Measurements from ENCODE around the gene CEACAM7.

Gene CEACAM7

DNA sequence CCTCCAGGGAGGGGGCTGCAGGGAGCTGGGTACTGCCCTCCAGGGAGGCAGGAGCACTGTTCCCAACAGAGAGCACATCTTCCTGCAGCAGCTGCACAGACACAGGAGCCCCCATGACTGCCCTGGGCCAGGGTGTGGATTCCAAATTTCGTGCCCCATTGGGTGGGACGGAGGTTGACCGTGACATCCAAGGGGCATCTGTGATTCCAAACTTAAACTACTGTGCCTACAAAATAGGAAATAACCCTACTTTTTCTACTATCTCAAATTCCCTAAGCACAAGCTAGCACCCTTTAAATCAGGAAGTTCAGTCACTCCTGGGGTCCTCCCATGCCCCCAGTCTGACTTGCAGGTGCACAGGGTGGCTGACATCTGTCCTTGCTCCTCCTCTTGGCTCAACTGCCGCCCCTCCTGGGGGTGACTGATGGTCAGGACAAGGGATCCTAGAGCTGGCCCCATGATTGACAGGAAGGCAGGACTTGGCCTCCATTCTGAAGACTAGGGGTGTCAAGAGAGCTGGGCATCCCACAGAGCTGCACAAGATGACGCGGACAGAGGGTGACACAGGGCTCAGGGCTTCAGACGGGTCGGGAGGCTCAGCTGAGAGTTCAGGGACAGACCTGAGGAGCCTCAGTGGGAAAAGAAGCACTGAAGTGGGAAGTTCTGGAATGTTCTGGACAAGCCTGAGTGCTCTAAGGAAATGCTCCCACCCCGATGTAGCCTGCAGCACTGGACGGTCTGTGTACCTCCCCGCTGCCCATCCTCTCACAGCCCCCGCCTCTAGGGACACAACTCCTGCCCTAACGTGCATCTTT, 12.5 kb upstream of the CEACAM7 start:
- no peak for DNase-seq

- DNase-seq: no peak
Measured at GRCh38 chr19:41699968-41700323, 11.9 kb upstream of the CEACAM7 start.

GRCh38 chr19:41699231-41699967, 11.3 kb upstream of the CEACAM7 start:
- no peak for DNase-seq

DNA sequence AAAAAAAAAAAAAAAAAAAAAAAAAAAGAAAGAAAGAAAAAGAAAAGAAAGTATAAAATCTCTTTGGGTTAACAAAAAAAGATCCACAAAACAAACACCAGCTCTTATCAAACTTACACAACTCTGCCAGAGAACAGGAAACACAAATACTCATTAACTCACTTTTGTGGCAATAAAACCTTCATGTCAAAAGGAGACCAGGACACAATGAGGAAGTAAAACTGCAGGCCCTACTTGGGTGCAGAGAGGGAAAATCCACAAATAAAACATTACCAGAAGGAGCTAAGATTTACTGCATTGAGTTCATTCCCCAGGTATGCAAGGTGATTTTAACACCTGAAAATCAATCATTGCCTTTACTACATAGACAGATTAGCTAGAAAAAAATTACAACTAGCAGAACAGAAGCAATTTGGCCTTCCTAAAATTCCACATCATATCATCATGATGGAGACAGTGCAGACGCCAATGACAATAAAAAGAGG, 10.7 kb upstream of the CEACAM7 start:
- DNase-seq: no peak

DNA sequence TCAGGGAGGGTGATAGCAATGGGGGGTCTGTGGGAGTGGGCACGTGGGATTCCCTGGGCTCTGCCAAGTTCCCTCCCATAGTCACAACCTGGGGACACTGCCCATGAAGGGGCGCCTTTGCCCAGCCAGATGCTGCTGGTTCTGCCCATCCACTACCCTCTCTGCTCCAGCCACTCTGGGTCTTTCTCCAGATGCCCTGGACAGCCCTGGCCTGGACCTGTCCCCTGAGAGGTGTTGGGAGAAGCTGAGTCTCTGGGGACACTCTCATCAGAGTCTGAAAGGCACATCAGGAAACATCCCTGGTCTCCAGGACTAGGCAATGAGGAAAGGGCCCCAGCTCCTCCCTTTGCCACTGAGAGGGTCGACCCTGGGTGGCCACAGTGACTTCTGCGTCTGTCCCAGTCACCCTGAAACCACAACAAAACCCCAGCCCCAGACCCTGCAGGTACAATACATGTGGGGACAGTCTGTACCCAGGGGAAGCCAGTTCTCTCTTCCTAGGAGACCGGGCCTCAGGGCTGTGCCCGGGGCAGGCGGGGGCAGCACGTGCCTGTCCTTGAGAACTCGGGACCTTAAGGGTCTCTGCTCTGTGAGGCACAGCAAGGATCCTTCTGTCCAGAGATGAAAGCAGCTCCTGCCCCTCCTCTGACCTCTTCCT, 9.3 kb upstream of the CEACAM7 start:
- DNase-seq: no peak

- no peak for DNase-seq
Measured at GRCh38 chr19:41696402-41697197, 8.5 kb upstream of the CEACAM7 start.

GRCh38 chr19:41695745-41696144, 7.7 kb upstream of the CEACAM7 start:
- no peak for DNase-seq

DNA sequence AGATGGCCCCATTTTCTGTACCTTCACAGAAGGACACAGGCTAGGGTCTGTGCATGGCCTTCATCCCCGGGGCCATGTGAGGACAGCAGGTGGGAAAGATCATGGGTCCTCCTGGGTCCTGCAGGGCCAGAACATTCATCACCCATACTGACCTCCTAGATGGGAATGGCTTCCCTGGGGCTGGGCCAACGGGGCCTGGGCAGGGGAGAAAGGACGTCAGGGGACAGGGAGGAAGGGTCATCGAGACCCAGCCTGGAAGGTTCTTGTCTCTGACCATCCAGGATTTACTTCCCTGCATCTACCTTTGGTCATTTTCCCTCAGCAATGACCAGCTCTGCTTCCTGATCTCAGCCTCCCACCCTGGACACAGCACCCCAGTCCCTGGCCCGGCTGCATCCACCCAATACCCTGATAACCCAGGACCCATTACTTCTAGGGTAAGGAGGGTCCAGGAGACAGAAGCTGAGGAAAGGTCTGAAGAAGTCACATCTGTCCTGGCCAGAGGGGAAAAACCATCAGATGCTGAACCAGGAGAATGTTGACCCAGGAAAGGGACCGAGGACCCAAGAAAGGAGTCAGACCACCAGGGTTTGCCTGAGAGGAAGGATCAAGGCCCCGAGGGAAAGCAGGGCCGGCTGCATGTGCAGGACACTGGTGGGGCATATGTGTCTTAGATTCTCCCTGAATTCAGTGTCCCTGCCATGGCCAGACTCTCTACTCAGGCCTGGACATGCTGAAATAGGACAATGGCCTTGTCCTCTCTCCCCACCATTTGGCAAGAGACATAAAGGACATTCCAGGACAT, 7.0 kb upstream of the CEACAM7 start:
- DNase-seq: no peak

DNA sequence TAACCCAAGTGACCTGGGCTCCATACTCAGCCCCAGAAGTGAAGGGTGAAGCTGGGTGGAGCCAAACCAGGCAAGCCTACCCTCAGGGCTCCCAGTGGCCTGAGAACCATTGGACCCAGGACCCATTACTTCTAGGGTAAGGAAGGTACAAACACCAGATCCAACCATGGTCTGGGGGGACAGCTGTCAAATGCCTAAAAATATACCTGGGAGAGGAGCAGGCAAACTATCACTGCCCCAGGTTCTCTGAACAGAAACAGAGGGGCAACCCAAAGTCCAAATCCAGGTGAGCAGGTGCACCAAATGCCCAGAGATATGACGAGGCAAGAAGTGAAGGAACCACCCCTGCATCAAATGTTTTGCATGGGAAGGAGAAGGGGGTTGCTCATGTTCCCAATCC, 6.1 kb upstream of the CEACAM7 start:
- DNase-seq: no peak

GRCh38 chr19:41691268-41691970, 3.3 kb upstream of the CEACAM7 start:
- DNase-seq: peak in 1 of 58 donors; percentile 2

GRCh38 chr19:41690801-41691065, 2.7 kb upstream of the CEACAM7 start:
- no peak for DNase-seq

DNA sequence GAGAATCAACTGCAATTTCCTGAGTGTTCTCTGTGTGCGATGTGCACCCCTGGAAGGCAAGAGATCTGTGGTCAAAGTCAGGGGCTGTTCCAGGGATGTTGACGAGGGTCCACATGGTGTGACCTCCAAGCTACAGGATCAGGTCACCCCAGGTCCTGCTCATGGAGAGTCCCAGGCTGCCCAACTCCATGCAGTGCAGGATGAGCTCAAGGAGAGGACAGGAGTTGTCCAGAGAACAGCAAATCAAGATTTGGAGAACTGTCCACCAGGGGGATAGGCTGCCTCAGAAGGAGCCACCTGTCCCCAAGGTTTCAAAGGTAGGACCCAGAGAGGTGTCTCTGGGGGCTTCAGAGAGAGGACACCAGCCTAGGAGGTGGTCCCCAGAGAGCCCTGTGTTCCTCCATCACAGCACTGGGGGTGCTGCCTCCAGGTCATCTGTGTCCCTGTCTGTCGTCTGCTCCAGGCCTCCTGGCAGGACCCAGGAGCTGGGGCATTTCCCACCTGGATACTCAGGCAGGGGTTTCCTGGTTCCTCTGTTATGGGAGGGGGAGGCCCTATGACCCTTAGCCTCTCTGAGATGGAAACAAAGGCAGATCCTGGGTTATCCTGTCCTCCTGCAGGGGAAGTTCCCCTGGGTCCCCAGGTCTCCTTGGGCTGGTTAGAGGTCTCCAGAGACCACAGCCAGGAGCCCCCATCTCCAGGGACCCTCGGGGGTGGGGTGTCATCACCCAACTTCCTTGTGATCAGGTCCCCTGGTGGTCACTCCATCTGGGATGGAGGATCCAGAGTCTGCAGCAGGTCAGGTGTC, 2.1 kb upstream of the CEACAM7 start:
- DNase-seq: no peak

GRCh38 chr19:41688687-41689086, 617 bp upstream of the CEACAM7 start:
- DNase-seq: no peak

DNA sequence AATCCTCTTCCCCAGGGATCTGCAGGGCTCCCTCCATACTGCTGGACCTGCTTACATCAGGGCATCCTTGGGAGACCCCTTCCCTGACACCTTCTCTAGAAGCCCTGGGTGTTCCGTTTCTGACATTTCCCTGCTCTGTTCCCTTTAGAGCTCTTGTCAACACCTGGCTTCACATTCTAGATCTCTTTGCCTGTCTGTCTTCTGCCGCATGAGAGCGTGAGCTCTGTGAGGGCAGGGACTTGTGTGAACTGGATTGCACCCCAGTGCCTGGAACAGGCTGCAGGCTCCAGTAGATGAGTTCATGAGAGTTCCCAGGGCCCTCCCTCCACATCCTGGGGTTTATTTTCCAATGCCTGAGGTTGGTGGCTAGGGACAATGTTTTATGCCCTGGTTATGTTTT, 651 bp downstream of the CEACAM7 start:
- no peak for DNase-seq

DNA sequence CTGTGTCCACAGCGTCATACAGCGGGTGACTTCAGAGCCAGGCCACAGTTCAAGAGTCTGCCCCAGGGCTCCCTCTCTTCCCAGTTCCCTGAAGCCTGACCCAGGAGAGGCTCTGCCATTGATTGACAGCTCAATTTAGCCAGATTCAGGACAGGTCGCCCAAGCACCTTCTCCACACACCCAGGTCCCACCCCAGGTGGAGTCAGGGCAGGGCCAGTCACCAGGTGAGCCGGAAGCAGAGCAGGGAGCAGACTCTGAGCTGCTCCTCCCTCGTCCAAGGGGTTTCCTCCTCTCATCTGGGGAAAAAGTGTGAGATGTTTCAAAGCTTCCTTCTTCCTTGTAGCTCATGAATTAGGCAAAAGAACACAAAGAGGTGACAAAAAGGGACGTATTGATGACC, 5.6 kb downstream of the CEACAM7 start:
- no peak for DNase-seq

DNA sequence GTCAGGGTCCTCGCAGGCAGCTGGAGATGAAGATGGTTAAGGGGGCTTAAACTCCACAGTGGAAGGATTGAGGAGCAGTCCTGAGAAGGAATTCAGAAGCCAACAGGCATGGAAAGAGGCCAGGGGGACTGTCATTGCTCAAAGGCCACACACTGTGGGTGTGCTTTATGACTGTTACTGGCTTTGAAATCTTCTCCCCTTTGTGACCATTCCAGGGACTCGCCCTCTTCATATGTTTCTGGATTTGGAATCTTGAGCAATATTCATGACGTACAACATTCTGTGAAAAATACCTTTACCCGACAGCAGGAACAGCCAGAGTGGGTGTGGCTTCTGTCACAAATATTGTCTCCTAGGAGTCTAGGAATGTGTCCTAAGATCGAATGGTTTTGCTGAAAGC, 16.6 kb downstream of the CEACAM7 start:
- DNase-seq: no peak

DNA sequence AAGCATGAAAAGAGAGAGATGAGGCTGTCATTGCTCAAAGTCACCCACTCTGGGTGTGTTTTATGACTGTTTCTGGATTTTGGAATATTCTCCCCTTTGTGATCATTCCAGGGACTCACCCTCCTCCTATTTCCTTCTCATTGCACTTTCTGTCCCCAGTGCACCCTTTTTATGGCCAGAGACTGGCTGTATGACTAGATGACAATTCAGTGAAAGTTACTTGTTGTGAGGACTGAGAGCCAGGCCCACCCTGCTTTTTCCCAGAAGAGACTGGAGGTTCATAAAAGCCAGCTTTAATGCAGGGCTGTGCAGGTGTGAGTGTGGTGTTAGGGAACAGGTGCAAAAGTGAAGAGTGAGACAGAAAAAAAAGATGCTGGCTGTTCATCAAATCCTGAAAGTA, 17.3 kb downstream of the CEACAM7 start:
- DNase-seq: no peak

- no peak for DNase-seq
Measured at GRCh38 chr19:41668315-41668714, 19.8 kb downstream of the CEACAM7 start.

- DNase-seq: no peak
Measured at GRCh38 chr19:41666075-41666474, 22.0 kb downstream of the CEACAM7 start.

Data from anterior cingulate cortex (tissue), 58 donors.